Transverse colon (tissue), 4 donors: ENCODE data around the gene OLFML1. TPM values are rescaled to one million over a fixed set of nuclear protein-coding genes. Genes with fewer than 3 reads are reported as not detected.

Experiments used
- DNase-seq: peaks from one replicate; pipeline ENCODE4 v3.0.0-alpha.2; 2019
- H3K27ac ChIP-seq, 4 donors: fragments of 200-600 bp; sonication (generic); 2 replicates each; pipeline ENCODE4 v1.5.1; 2016 to 2018; ENCODE audit warnings: inconsistent platforms in 4 of 4
- H3K27me3 ChIP-seq: fragments of 200-600 bp; sonication (generic); 2 replicates; pipeline ENCODE4 v1.5.1; 2017; ENCODE audit warnings: inconsistent platforms
- H3K36me3 ChIP-seq, 4 donors: fragments of 200-600 bp; sonication (generic); 2 replicates each; pipeline ENCODE4 v1.5.1; 2017 to 2019; ENCODE audit warnings: inconsistent platforms in 4 of 4
- H3K4me1 ChIP-seq, 4 donors: fragments of 200-600 bp; sonication (generic); 2 replicates each; pipeline ENCODE4 v1.5.1; 2017 to 2020; ENCODE audit warnings: inconsistent platforms in 4 of 4
- H3K4me3 ChIP-seq, 4 donors: fragments of 200-600 bp; sonication (generic); 1 replicate in 1 of 4; 2 replicates in 3 of 4; pipeline versions ENCODE4 v1.5.1 to v1.6.1; 2017 to 2019; ENCODE audit warnings: inconsistent platforms in 4 of 4
- H3K9me3 ChIP-seq, 2 donors: fragments of 200-600 bp; sonication (generic); 2 replicates each; pipeline ENCODE4 v1.5.1; 2017 to 2019; ENCODE audit warnings: inconsistent platforms in 2 of 2
- EP300 ChIP-seq: sonication (generic); formaldehyde crosslinking; IDR thresholded peaks from one replicate; pipeline ENCODE4 v1.6.1; 2017; ENCODE audit warnings: antibody characterized with exemption, low read depth
- POLR2A ChIP-seq: fragments of 450-650 bp; IDR thresholded peaks from one replicate; pipeline ENCODE4 v1.6.1; 2016; ENCODE audit warnings: antibody characterized with exemption, mild to moderate bottlenecking, moderate library complexity
- POLR2AphosphoS5 ChIP-seq, 3 donors: sonication (generic); formaldehyde crosslinking; IDR thresholded peaks; one replicate each; pipeline ENCODE4 v1.6.1; 2016; ENCODE audit warnings: antibody characterized with exemption in 3 of 3
- WGBS, 2 donors: methylation state at CpG; one replicate each; pipeline ENCODE4 v1.1.5; 2018; ENCODE audit warnings: low coverage in 1 of 2; 5-methylcytosine and 5-hydroxymethylcytosine counted together
- in situ Hi-C, 4 donors: fragments of 200-750 bp; cut with MboI; loops; one replicate each; pipeline versions ENCODE4 v1.15.0 to v1.15.1; 2017; ENCODE audit warnings: low sequenced_read_pairs in 3 of 4, low pct_ligation_motif_present in 1 of 4, low pct_unique_long_range_greater_than_20kb in 1 of 4
- intact Hi-C: fragments of 100-400 bp; cut with DNase I; formaldehyde crosslinking; loops from one replicate; pipeline ENCODE4 v1.15.1; 2023; ENCODE audit warnings: low total_unique reads
- total RNA-seq, 4 donors: library from RNA; depleted of rRNA; stranded (reverse); fragments of >200 nt; gene quantifications; one replicate each; pipeline ENCODE4 v1.1.0, GENCODE V29; 2016
- TF ChIP-seq, protein P1 (sequence below), 5 experiments: fragments of 200-600 bp in 3 of 5; fragments of 450-650 bp in 2 of 5; sonication (generic) in 3 of 5; IDR thresholded peaks; 1 replicate in 2 of 5; 2 replicates in 3 of 5; pipeline ENCODE4 v1.5.1; 2016 to 2017; ENCODE audit warnings: antibody characterized with exemption in 5 of 5, inconsistent platforms in 3 of 5, mild to moderate bottlenecking in 2 of 5, moderate library complexity in 1 of 5

OLFML1 gene
- total RNA-seq, 4 donors from 2014 or later, result 0.20 to 4.8 (median 2.6) TPM; not detected in 1

- H3K4me1 ChIP-seq, result peaks cover 0 to 4% (median 0%) of the 10 kb centered on the region in 4 donors
- 70 to 84% methylated on average over 2 to 3 of the region's 3 CpGs for WGBS, 2 donors
- DNase-seq, result no peak
- no peaks in the 10 kb centered on the region for H3K36me3 ChIP-seq
- no peaks in the 10 kb centered on the region for H3K9me3 ChIP-seq
- in situ Hi-C loops, result loop anchor here in 3 of 4 donors (10.0 to 25.0 kb wide), 3 partner anchors 85 to 353 kb away; partner anchors contain the start of gene RBMXL2 (in 1 of the 3)
- H3K4me3 ChIP-seq, result no peak overlapping the region
- TF ChIP-seq POLR2AphosphoS5 (IDR thresholded peaks at IDR 0.05) (no peak), POLR2A (no peak), EP300 (no peak)
- TF ChIP-seq, protein P1, sequence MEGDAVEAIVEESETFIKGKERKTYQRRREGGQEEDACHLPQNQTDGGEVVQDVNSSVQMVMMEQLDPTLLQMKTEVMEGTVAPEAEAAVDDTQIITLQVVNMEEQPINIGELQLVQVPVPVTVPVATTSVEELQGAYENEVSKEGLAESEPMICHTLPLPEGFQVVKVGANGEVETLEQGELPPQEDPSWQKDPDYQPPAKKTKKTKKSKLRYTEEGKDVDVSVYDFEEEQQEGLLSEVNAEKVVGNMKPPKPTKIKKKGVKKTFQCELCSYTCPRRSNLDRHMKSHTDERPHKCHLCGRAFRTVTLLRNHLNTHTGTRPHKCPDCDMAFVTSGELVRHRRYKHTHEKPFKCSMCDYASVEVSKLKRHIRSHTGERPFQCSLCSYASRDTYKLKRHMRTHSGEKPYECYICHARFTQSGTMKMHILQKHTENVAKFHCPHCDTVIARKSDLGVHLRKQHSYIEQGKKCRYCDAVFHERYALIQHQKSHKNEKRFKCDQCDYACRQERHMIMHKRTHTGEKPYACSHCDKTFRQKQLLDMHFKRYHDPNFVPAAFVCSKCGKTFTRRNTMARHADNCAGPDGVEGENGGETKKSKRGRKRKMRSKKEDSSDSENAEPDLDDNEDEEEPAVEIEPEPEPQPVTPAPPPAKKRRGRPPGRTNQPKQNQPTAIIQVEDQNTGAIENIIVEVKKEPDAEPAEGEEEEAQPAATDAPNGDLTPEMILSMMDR (IDR thresholded peaks at IDR 0.05), result no peak
- intact Hi-C loops, result no loop called here
- H3K27me3 ChIP-seq, result no peaks in the 10 kb centered on the region
- no peak overlapping the region for H3K27ac ChIP-seq
Measured at GRCh38 chr11:7439746-7440320, 45.5 kb upstream of the OLFML1 start.

- H3K27ac ChIP-seq, result no peak overlapping the region
- no peaks in the 10 kb centered on the region for H3K36me3 ChIP-seq
- H3K4me1 ChIP-seq, result no peaks in the 10 kb centered on the region
- WGBS, 2 donors, result 0 to 31% methylated on average over 1 to 6 of the region's 6 CpGs
- DNase-seq, result peak; percentile 75
- H3K4me3 ChIP-seq, result no peak overlapping the region
- no peaks in the 10 kb centered on the region for H3K9me3 ChIP-seq
- no peaks in the 10 kb centered on the region for H3K27me3 ChIP-seq
- intact Hi-C loops, result no loop called here
- TF ChIP-seq POLR2A, result no peak
- TF ChIP-seq, protein P1 (IDR thresholded peaks at IDR 0.05), result peak; percentile 68 to 88 (median 84)
- in situ Hi-C loops, result loop anchor here in 1 of 4 donors (10.0 to 25.0 kb wide), 2 partner anchors 88 to 355 kb away; partner anchors contain the start of gene RBMXL2
Measured at GRCh38 chr11:7442588-7443215, 42.6 kb upstream of the OLFML1 start.

DNA sequence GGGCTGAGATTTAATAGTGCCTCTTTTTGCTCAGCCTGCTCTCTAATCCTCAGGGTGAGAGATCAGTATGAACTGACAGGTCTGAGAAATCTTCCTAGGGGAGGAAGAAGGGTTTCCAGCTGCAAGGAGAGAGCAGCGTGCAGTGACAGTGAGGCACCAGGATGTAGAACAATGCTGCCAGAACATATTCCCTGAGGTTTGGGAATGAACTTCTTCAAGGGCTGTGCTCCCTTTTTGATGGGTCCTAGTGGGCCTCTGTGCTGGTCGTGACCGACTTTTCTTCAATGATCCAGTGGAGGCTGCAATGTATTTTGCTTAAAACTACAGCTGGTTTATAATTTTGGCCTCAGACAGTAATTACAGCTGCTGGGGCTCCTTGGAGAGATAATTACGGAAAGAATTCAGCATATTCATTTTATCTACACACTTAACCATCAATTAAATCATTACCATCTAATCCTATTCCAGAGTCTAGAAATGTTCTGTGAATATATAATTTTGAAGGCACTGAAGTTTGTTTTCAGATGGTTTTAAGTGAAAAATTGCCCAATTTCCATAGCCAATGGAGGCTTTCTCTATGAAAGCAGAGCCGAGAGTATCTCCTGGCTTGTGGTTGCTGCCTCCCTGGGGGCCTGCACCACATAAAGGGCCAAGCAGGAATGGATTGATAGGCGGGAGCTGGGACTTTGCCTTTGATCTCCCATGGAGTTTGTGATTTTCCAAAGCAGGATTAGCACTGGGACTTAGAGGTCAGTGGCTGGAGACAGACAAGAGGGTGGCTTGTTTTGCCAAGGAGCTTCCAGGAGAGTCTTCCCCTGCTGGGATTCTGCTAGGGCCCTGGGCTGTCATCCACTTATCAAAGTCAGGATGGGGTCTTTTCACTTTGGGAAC, 41.0 kb upstream of the OLFML1 start:
- H3K4me1 ChIP-seq, result no peaks in the 10 kb centered on the region
- no peaks in the 10 kb centered on the region for H3K9me3 ChIP-seq
- H3K4me3 ChIP-seq, result no peak overlapping the region
- no peaks in the 10 kb centered on the region for H3K36me3 ChIP-seq
- 75 to 84% methylated on average over 3 to 6 of the region's 6 CpGs for WGBS, 2 donors
- DNase-seq, result no peak
- no peaks in the 10 kb centered on the region for H3K27me3 ChIP-seq
- H3K27ac ChIP-seq, result no peak overlapping the region
- TF ChIP-seq, protein P1 (IDR thresholded peaks at IDR 0.05), result no peak
- TF ChIP-seq POLR2AphosphoS5 (IDR thresholded peaks at IDR 0.05), result no peak
- in situ Hi-C loops, result loop anchor here in 1 of 4 donors (10.0 to 25.0 kb wide), 2 partner anchors 90 to 357 kb away; partner anchors contain the start of gene RBMXL2
- intact Hi-C loops, result no loop called here

DNA sequence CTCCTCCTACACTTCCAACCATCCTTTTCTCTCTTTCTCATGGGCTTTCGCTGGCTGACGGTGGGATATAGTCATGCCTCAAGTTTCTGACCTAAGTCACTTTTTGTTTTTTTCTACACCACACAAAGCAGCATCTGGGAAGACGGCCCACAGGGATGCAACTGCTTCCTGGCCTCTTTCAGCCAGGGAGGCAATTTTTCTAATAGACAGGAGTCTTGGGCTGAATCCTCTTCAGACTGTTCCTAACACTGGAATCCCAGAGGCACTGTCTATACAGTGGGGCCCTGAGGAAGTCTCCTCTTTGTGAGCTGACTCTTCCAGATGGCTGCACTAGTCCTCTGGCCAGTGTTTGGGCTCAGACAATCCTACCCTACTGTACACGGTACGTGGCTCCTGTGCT, 39.7 kb upstream of the OLFML1 start:
- intact Hi-C loops (no loop called here), in situ Hi-C loops (loop anchor here in 1 of 4 donors (10.0 to 25.0 kb wide), 2 partner anchors 91 to 358 kb away; partner anchors contain the start of gene RBMXL2)
- TF ChIP-seq POLR2A (no peak), EP300 (no peak), POLR2AphosphoS5 (IDR thresholded peaks at IDR 0.05) (no peak)
- TF ChIP-seq, protein P1 (IDR thresholded peaks at IDR 0.05), result no peak
- Histone ChIP-seq H3K36me3 (no peaks in the 10 kb centered on the region), H3K27ac (no peak overlapping the region), H3K4me1 (no peaks in the 10 kb centered on the region), H3K4me3 (no peak overlapping the region), H3K9me3 (no peaks in the 10 kb centered on the region), H3K27me3 (no peaks in the 10 kb centered on the region)
- WGBS, 2 donors, result 80 to 87% methylated on average over 1 to 5 of the region's 5 CpGs
- no peak for DNase-seq
